NCI-H187 treated with DMSO at 0.1 percent for 48 hours (cell line): ENCODE measurements around the gene IQCH.
A peak's percentile ranks its signal among the peaks of the same experiment; 100 is the strongest.

Source experiments
- DNase-seq: peaks from one replicate; lab custom pipeline; 2025; lab: John Stamatoyannopoulos, UW

IQCH gene

DNA sequence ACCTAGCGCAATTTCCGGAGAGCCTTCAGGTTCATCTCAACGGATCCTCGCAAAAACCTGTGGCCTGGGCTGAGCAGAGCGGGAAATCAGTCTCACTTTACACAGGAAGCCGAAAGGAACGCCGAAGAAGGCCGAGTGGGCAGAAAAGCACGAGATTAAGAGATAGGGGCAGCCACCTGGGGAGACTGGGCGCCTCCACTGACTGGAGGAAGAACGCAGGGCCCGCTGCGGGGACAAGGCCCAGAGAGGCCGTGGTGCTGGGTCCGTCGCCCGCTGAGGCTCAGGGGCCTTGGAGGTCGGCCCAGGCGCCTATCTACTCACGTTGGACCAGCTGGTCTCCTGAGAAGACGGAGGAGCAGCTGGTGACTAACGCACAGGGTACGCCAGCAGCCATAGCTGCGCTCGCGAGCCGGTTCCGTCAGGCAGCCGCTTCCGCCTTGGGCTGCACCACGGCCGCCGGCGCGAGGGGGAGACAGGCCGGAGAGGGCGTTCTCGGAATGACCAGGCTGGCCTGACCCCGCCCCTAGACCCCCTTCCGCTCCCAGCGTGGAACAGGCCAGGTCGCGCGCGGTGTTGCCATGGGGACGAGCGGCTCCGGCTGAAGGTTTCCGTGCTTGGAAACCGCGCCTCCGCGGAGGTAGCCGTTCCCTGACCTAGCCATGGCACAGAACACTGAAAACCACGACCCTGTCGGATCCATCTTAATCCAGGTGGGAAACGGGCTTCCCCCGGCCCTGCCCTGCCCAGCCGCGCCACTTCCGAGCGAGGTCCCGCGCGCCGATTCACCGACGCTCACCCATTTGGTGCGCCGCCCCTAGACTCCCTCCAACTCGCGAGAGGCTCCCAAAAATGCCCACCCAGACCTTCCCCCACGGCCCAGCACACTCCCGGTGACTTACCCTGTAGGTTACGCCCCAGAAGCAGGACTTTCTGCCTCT lies at the start of gene IQCH, which contains the start of gene AAGAB:
IQCH (plus strand) TSS at position 549 of the 938 bp plus-strand sequence; CDS start at position 660, 111 bp downstream.
AAGAB (minus strand) TSS at position 424 of the 938 bp plus-strand sequence; CDS start at position 394, 30 bp downstream.
- peak; percentile 18 for DNase-seq

DNA sequence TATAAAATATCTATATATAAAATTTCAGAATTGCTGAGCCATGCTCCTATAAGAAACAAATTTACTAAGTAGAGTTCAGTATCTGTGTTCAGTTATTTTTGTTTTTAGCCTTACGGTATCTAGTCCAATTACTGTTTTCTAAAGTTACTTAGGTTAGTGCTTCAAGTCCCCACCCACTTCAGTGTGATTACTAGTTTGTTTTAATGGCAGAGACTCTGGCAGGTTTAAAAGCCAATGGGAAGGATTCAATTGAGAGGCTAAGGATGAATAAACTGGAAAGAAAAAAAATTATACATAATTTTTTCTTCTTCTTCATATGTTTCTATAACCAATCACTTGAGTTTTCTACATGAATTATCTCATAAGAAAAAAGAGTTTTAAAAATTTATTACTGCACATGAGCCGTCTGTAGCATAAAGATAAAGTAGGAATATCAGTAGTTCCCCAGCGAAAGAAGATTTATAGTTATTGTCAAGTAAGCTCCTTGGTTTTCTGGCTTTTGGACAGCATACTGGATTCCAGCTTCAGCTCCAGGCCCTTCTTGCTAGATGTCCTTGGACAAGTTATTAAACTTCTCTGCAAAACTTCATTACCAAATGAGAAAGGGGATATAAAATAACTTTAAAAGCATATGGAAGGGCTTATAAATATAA lies 46.9 kb upstream of the IQCH start:
- DNase-seq = no peak

DNA sequence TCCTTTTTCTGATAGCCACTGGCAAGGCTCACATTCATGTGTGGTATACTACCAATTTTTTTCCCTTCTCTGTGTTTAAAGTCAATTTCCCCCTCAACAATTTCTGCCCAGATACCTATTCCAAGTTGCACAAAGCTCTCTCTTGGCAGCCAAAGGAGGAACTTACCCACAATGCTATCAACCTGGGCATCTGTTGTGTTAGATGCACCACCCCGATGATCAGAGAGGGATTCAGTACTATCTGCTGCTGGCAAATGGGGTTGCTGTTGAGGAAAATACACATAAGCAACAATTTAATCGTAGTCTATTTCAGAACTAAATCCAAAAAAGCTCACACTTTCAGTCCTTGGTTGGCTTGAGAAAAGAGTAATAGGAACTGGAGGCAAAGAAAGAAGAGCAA lies 46.2 kb upstream of the IQCH start:
- DNase-seq = no peak

DNA sequence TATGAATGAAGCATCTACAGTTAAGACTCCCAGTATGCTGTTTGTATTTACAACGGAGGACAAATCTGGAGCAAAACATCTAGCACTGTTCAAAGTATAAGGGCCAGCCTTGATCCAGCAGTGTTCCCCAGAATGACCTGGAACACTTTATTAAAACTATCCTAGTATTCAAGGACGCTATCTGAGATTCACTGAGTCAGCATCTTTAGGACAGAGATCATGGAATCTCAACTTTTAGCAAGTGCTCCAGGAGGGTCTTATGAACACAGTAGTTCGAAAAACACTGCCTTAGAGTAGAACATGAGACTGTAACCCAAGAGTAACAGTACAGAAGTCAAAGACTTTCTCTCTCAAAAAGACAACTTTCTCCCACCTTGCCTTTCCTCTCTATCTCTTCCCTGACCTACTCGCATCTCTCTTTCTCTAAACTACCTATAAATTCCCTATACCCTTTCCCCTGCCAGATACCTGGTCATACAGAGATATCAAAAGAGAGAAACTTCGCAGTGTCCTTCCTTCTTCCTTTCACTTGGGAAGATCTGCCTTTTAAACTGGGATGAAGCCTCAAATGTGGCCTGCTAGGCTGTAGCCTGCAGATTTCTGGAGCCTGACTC lies 43.9 kb upstream of the IQCH start:
- no peak for DNase-seq

DNA sequence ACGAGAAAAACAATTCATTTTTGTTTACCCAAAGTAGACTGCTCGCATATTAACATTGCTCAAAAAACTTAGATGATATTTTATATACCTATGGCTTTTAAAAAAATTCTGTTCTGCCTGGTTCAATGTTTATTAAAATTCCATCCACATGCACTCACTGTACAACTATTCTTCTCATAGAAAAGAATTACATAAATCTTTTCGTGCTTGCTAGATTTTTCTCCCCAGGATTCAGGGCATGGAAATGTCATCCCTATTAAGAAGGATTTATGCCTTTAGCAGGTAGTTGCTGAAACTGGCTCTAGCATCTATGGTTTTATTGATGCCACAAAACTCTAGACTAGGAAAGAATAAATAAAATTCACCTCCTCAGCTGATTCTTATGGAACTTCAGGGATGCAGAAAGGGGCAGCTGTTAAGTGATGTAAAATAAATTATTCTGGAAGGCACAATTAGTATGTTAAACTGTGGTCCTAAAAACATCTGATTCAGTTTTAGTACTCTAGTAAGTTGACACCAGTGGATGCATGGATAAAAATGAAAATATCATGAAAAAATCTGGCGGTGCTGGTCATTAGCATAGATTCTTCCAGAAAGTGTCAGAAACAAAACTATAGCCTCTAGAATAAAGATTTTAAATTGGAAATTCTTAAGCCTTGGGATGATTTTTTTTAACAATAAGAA lies 41.8 kb upstream of the IQCH start:
- DNase-seq = no peak

DNA sequence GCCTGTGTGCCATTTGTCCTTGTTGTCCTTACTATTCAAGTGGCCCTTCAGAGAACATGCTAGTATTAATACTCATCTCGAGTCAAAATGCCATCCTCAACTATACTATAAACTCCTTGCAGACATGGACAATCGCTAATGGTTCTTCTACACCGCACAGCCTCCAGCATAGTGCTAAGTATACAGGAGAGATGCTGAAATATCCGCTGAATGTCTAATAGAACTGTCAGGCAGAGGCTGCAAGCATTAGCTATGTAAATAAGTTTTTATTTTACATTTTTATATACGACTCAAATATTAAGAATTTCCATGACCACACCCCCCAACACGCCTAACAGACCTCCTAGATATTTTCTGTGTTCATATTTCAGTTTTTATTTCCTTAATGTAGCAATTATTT lies 39.5 kb upstream of the IQCH start:
- no peak for DNase-seq

DNA sequence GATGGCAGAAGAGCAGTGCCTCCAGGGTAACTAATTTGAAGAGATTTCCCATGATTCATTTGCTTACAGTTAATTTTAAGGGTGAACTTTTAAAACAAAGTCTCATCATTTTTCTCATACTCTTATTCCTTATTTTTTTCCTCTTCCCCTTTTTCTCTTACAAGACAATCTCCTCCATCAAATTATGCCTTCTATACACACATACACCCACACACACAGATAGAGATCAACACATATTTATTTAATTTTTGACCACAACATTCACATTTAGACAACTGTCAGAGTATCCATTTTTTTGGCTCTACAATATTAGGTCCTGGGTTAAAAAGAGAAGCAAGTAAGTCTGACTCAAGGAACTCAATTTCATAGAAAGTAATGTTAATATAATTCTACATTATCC lies 37.7 kb upstream of the IQCH start:
- no peak for DNase-seq

DNA sequence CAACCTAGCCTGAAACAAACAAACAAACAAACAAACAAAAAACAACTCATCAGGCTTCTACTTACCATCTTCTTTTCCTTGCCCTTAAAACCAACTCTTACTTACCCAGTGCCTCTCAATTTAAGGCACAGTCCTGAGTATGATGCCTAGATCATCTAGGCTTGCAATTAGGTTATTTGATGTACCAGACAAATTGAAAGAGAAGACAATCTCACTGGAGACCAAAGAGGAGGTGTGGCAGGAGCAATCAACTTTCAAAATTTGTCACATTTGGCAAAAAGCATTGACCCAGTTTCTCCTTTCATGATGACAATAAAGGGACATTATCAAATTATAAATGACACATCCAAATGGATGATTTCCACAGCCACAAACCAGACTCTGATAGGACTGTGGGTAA lies 36.2 kb upstream of the IQCH start:
- DNase-seq = no peak

DNA sequence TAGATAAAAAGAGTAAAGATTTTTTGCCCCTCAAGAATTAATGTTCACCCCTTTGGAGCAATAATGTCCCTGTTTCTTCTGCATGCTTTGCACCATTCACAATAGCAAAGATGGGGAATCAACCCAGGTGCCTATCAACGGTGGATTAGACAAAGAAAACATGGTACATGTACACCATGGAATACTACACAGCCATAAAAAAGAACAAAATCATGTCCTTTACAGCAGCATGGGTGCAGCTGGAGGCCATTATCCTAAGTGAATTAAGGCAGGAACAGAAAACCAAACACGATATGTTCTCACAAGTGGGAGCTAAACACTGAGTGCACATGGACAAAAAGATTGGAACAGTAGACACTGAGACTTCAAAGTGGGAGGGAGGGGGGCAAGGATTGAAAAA lies 35.3 kb upstream of the IQCH start:
- DNase-seq = no peak

DNA sequence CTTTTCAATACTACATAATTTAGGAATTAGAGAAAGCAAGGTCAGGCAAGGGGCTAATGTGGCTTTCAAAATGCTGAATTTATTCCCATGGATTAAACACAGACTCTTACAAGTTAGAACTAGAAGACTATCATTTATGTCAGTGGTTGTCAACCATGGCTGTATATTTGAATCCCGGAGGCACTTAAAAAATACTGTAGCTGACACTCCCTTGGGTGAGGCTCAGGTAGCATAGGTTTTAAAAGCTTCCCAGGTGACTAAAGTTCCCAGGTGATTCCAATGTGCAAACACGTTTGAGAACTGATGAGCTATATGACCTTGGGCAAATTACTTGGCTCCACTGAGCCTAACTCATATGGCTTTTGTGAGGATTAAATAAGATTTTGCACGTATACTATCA lies 29.7 kb upstream of the IQCH start:
- no peak for DNase-seq

DNA sequence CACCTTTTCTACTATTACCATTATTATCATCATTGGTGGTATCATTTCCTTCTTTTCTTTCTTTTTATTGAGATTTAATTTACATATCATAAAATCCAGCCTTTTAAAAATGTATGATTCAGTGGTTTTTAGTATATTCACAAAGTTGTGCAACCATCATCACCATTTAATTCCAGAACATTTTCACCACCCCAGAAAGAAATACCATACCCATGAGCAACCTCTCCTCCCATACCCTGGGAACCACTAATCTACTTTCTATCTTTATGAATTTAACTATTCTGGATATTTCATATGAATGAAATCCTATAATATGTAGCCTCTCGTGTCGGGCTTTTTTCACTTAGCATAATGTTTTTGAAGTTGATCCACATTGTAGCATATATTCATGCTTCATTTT lies 29.2 kb upstream of the IQCH start:
- no peak for DNase-seq

DNA sequence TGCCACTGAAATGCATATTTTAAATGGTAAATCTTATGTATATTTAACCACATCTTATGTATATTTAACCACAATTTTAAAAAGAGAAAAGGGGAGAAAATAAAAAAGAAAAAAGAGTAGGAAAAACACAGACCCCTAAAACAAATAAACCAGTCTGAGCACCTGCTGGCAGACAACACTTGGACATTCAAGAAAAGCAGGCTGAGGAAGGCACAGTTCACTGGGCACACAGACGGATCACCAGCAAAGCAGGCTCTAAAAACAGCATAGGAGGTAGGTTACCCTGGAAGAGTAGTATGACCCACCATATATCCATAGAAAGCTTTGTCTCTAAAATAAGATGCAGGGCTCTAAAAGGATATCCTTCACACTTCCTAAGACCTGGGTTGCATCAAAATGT lies 27.2 kb upstream of the IQCH start:
- no peak for DNase-seq

DNA sequence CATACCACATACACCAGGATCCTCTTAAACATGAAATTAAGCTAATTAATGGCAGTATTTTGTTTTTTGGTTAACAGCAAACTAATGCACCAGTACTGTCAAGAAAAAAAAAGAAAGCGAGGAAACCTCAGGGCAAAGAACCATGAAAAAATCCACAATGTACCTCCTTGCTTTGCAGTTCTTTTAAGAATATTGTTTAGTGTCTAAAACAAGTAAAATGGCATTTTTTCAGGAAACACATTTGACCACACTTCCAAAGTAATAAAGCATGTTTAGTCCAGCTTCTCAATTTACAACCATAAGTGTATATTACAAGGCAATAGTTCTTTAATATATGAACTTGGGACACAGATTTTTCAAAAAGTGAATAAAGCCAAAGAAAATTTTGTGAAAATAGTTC lies 26.7 kb upstream of the IQCH start:
- DNase-seq = no peak

DNA sequence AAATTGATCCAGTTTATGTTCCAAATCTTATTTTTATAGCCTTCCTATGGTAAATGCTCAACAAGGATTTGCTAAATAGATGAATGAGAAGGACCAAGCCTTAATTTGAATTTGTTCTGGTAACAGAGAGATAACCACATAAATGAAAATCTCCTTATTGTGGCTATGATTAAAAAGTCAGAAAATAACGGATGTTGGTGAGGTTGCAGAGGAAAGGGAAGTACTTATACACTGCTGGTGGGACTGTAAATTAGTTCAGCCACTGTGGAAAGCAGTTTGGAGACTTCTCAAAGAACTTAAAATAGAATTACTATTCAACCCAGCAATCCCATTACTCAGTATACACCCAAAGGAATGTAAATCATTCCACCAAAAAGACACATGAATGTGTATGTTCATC lies 26.3 kb upstream of the IQCH start:
- DNase-seq = no peak

DNA sequence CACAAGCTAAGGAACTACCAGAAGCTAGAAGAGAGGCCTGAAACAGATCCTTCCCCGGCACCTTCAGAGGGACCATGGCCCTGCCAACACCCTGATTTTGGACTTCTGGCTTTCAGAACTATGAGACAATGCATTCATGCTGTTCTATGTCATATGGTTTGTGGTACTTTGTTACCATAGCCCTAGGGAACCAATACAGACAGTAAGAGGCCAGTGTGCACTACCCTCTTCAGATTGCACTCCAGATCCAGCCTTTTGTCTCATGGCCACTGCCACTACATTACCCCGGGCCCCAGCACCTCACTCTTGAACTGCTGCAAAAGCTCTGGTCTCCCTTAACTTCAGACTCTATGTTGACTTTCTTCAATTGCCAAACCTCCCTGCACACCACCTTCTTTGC lies 24.1 kb upstream of the IQCH start:
- no peak for DNase-seq

DNA sequence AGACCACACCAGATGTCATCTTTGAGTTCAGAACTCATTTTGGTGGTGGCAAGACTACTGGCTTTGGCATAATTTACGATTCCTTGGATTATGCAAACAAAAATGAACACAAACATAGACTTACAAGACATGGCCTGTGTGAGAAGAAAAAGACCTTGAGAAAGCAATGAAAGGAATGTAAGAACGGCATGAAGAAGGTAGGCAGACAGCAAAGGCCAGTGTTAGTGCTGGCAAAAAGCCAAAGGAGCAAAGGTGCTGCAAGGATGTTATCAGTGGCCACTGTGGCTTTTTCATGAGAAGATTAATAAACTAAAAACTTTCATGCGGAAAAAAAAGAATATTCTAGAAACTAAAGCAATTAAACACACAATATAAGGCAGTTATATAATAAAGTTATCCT lies 22.0 kb upstream of the IQCH start:
- no peak for DNase-seq

DNA sequence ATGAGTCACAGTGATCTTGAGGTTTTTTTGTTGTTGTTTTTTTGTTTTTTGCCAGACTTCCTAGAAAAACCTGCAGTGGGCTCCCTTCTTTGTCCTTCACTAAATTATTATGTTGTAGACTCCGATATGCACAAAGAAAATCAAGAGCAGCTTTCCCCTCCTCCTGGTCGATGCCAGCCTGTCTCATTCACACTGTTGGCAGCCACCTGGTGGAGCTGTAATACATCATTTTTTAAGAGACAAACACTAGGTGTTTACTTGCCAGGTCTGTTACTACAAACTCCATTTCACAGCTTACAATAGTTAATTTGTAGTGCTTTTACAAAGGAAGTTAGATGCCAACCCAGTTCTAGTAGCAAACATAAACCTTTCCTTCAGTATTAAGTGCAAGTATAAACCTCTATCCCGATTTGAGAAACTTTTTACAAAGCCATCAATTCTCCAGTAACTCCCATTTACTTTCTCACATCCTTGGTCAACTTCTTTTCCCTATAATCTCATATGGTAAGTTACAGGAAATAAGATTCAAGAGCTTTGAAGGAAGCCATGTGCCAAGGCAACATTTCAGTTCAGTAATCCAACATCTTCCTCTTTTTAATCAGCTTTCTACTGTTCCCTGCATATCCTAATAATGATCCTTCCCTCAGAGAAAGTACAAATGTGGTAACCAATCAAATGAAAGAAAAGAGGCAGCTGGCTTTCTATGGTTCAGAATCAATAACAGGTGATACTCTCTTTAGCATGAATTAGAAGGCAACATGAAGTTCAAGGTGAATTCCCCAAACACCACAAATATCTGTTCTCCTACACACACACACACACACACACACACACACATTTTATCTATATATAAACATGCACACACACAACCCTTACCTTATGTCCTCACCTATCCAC lies 14.1 kb upstream of the IQCH start:
- DNase-seq = no peak

DNA sequence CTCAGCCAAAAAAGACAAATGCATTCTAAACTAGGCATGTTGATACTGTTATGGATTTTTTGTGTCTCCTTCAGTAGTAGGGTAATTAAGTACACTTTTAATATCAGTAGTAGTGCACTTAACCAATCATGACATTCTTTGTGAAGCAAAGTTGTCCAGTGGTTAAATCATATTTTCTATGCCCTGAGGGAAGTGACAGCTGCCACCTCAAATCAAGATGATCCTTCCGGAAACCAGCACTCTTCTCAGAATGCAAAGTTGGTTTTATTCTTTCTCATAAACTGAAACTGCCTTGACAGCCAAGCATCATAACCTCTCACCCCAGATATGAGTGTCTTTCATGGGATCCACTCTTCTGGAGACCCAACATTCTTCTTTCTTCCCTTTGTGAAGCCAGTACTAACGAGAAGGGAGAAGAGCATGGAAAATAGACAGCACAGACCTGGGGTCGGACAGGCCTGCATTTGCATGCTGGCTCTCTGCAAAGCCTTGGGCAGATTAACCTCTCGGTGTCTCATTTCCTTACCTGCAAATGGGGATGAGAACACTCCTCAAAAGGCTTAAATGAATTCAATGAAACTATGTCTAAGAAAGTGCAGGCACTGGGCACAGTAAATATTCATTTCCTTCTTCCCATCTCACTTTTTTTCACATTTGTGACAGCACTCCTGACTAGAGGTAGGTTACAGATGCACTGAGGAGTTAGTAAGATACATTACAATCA lies 13.3 kb upstream of the IQCH start:
- no peak for DNase-seq

DNA sequence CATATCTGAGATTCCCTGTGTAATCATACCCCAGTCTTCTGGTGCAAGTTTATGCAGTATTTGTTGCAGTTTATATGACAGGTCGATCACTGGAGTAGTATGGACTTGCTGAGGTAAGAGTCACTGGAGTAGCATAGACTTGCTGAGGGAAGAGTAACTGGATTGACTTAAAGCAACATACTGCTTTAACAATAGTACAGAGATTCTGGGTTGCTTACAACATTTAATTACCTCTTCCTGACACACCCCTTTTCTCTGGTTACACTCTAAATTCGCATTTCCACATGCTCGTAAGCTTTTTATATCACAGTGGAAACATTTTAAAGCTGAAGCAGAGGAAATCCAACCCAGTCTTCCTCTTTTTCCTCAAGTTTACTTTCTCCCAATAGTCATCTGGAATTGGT lies 11.9 kb upstream of the IQCH start:
- DNase-seq = no peak

DNA sequence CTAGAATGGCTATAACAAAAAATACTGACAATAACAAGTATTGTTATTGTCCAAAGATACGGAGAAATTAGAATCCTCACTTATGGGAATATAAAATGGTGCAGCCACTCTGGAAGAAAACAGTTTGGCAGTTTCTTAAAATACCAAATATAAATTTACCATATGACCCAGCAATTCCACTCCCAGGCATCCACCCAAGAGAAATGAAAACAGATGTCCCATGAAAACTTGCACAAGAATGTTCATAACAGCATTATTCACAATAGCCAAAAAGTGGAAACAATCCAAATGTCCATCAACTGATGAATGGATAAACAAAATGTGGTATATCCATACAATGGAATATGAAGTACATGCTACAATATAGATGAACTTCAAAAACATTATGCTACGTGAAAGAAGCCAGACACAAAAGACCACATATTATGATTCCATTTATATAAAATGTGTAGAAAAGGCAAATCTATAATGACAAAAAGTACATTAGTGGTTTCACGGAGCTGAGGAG lies 9.6 kb upstream of the IQCH start:
- no peak for DNase-seq
